Coronary artery (tissue), 2 donors: ENCODE measurements around the gene S100A8.

ENCODE experiments used
- DNase-seq: peaks from one replicate; pipeline ENCODE4 v3.0.0-alpha.2; 2017; ENCODE audit warnings: low spot score
- H3K27ac ChIP-seq, 2 donors: fragments of 200-600 bp; sonication (generic); one replicate each; pipeline ENCODE4 v1.5.1; 2016 to 2019
- H3K4me3 ChIP-seq: fragments of 200-600 bp; sonication (generic); 2 replicates; pipeline ENCODE4 v1.5.1; 2016; ENCODE audit warnings: mild to moderate bottlenecking, moderate library complexity
- CTCF ChIP-seq: fragments of 200-600 bp; sonication (generic); IDR thresholded peaks from one replicate; pipeline ENCODE4 v1.5.1; 2019; ENCODE audit warnings: antibody characterized with exemption

S100A8 gene

GRCh38 chr1:153340356-153340755, 50.5 kb downstream of the S100A8 start:
- no peak overlapping the region for H3K27ac ChIP-seq
- no peak for TF ChIP-seq CTCF
- peak; percentile 40 for DNase-seq
- H3K4me3 ChIP-seq, result no peak overlapping the region
